Body of pancreas (tissue), 4 donors: ENCODE measurements around the gene KIF23. TPM values are rescaled to one million over a fixed set of nuclear protein-coding genes. Genes with fewer than 3 reads are reported as not detected.
A peak's percentile ranks its signal among the peaks of the same experiment; 100 is the strongest.

Experiments used
- ATAC-seq: fragments of 150-250 bp; one replicate; pipeline ENCODE4 v1.9.1; 2016
- DNase-seq, 4 donors: peaks; one replicate each; pipeline ENCODE4 v3.0.0-alpha.2; 2019
- H3K27ac ChIP-seq, 4 donors: fragments of 200-600 bp; sonication (generic); 1 replicate in 3 of 4; 2 replicates in 1 of 4; pipeline versions ENCODE4 v1.5.1 to v1.6.1; 2016 to 2019; ENCODE audit warnings: mild to moderate bottlenecking in 1 of 4, mixed read lengths in 1 of 4, moderate library complexity in 1 of 4
- H3K27me3 ChIP-seq, 2 donors: fragments of 200-600 bp; sonication (generic); one replicate each; pipeline ENCODE4 v1.6.0; 2016; ENCODE audit warnings: mild to moderate bottlenecking in 1 of 2
- H3K36me3 ChIP-seq, 2 donors: fragments of 200-600 bp; sonication (generic); replicated peaks in 1 of 2; 2 replicates each; pipeline ENCODE4 v1.5.1; 2016; ENCODE audit warnings: low read depth in 2 of 2; ENCODE audit not compliant: insufficient read depth in 1 of 2
- H3K4me1 ChIP-seq: fragments of 200-600 bp; sonication (generic); one replicate; pipeline ENCODE4 v1.6.0; 2016
- H3K4me3 ChIP-seq, 2 donors: fragments of 200-600 bp; sonication (generic); 1 replicate in 1 of 2; 2 replicates in 1 of 2; pipeline ENCODE4 v1.5.1; 2016 to 2019
- H3K9me3 ChIP-seq, 3 donors: fragments of 200-600 bp; sonication (generic); 1 replicate in 2 of 3; 2 replicates in 1 of 3; pipeline ENCODE4 v1.5.1; 2016
- CTCF ChIP-seq, 7 experiments: fragments of 450-650 bp in 4 of 7; fragments of 200-600 bp in 3 of 7; sonication (generic) in 3 of 7; IDR thresholded peaks; one replicate each; pipeline ENCODE4 v1.5.1; 2016 to 2019; ENCODE audit warnings: antibody characterized with exemption in 7 of 7
- POLR2A ChIP-seq, 3 donors: fragments of 450-650 bp; IDR thresholded peaks; one replicate each; pipeline ENCODE4 v1.6.1; 2016; ENCODE audit warnings: antibody characterized with exemption in 3 of 3, mild to moderate bottlenecking in 2 of 3
- WGBS, 2 donors: methylation state at CpG; one replicate each; pipeline ENCODE4 v1.1.5; 2017; 5-methylcytosine and 5-hydroxymethylcytosine counted together
- intact Hi-C: fragments of 100-400 bp; cut with DNase I; formaldehyde crosslinking; loops from one replicate; pipeline ENCODE4 v1.15.1; 2023
- total RNA-seq, 2 donors: library from RNA; depleted of rRNA; stranded (reverse); fragments of >200 nt; gene quantifications; one replicate each; pipeline ENCODE4 v1.1.0, GENCODE V29; 2016

The KIF23 gene
- total RNA-seq, 2 donors from 2014 or later: 0.99 to 2.9 TPM

- intact Hi-C loops: no loop called here
- peaks cover 12% of the 10 kb centered on the region for H3K4me1 ChIP-seq
- no peaks in the 10 kb centered on the region for H3K9me3 ChIP-seq
- no peak overlapping the region for H3K4me3 ChIP-seq
- no peak for ATAC-seq
- no peak for DNase-seq
- H3K36me3 ChIP-seq: no peaks in the 10 kb centered on the region
- H3K27me3 ChIP-seq: no peaks in the 10 kb centered on the region
- TF ChIP-seq CTCF (IDR thresholded peaks at IDR 0.05) (no peak), POLR2A (IDR thresholded peaks at IDR 0.05) (no peak)
- H3K27ac ChIP-seq: no peak overlapping the region
Measured at GRCh38 chr15:69412274-69412673, 1.9 kb upstream of the KIF23 start.

- DNase-seq (no peak), ATAC-seq (no peak)
- no peak overlapping the region for H3K4me3 ChIP-seq
- no peaks in the 10 kb centered on the region for H3K36me3 ChIP-seq
- TF ChIP-seq CTCF (IDR thresholded peaks at IDR 0.05) (no peak), POLR2A (IDR thresholded peaks at IDR 0.05) (no peak)
- H3K9me3 ChIP-seq: no peaks in the 10 kb centered on the region
- peaks cover 12% of the 10 kb centered on the region for H3K4me1 ChIP-seq
- no peak overlapping the region for H3K27ac ChIP-seq
- 36 to 63% methylated on average over 1 of the region's 1 CpG for WGBS, 2 donors
- intact Hi-C loops: no loop called here
- H3K27me3 ChIP-seq: no peaks in the 10 kb centered on the region
Measured at GRCh38 chr15:69412701-69413100, 1.4 kb upstream of the KIF23 start.

- H3K9me3 ChIP-seq: no peaks in the 10 kb centered on the region
- WGBS, 2 donors: 4 to 13% methylated on average over 7 to 29 of the region's 29 CpGs
- H3K27me3 ChIP-seq: no peaks in the 10 kb centered on the region
- peaks cover 12% of the 10 kb centered on the region for H3K4me1 ChIP-seq
- no peaks in the 10 kb centered on the region for H3K36me3 ChIP-seq
- DNase-seq (peak in 3 of 4 donors; percentile 16 to 34 (median 29)), ATAC-seq (peak; percentile 26)
- TF ChIP-seq CTCF (IDR thresholded peaks at IDR 0.05): no peak
- TF ChIP-seq POLR2A (IDR thresholded peaks at IDR 0.05): no peak
- no peak overlapping the region for H3K27ac ChIP-seq
- peak overlapping the region; percentile 31 to 49 for H3K4me3 ChIP-seq
- intact Hi-C loops: no loop called here
Measured at GRCh38 chr15:69414701-69415167, 585 bp downstream of the KIF23 start.

GRCh38 chr15:69415381-69415780, 1.2 kb downstream of the KIF23 start:
- Histone ChIP-seq H3K36me3 (no peaks in the 10 kb centered on the region), H3K27me3 (no peaks in the 10 kb centered on the region), H3K4me3 (no peak overlapping the region), H3K4me1 (peaks cover 12% of the 10 kb centered on the region), H3K27ac (no peak overlapping the region), H3K9me3 (no peaks in the 10 kb centered on the region)
- DNase-seq (no peak), ATAC-seq (no peak)
- 89 to 95% methylated on average over 3 of the region's 3 CpGs for WGBS, 2 donors
- intact Hi-C loops: no loop called here
- TF ChIP-seq CTCF (IDR thresholded peaks at IDR 0.05) (no peak), POLR2A (IDR thresholded peaks at IDR 0.05) (no peak)

GRCh38 chr15:69417581-69417980, 3.4 kb downstream of the KIF23 start:
- H3K4me3 ChIP-seq: no peak overlapping the region
- H3K36me3 ChIP-seq: no peaks in the 10 kb centered on the region
- ATAC-seq: no peak
- peaks cover 12% of the 10 kb centered on the region for H3K4me1 ChIP-seq
- intact Hi-C loops: no loop called here
- no peaks in the 10 kb centered on the region for H3K27me3 ChIP-seq
- no peaks in the 10 kb centered on the region for H3K9me3 ChIP-seq
- H3K27ac ChIP-seq: no peak overlapping the region
- no peak for TF ChIP-seq CTCF (IDR thresholded peaks at IDR 0.05)
- no peak for TF ChIP-seq POLR2A (IDR thresholded peaks at IDR 0.05)
- DNase-seq: no peak
